DMS114 treated with DMSO at 0.1 percent for 48 hours (cell line): ENCODE measurements around the gene CEP170.
A peak's percentile ranks its signal among the peaks of the same experiment; 100 is the strongest.

Experiments
- DNase-seq: peaks from one replicate; lab custom pipeline; 2025; ENCODE audit not compliant: unreplicated experiment; lab: John Stamatoyannopoulos, UW

The CEP170 gene

DNA sequence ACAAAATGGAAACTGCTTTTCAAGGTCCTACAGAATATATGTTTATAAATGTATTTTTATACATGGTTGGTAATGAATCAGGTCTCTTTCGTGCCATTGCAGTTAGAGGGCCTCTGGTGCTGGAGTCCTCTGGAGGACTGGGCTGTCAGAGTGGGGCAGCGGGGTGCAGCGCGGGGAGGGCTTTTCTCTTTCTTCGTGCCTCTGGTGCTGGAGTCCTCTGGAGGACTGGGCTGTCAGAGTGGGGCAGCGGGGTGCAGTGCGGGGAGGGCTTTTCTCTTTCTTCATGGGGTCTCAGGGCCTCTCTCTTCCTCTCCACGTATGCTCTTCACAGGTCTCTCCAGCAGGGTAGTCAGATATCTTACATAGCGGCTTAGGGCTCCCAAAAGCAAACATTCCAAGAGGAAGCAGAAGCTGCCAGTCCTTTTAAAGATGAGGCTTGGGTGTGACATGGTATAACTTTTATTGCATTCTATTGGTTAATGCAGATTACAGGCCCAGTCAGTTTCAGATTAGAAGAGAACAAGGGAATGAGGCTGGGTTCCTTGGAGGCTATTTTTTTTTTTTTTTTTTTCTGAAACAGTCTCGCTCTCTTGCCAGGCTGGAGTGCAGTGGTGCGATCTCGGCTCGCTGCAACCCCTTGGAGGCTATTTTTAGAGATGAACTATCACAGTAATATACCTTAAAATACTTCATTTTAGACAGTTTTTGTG is 13.8 kb upstream of the CEP170 start:
- no peak for DNase-seq

DNA sequence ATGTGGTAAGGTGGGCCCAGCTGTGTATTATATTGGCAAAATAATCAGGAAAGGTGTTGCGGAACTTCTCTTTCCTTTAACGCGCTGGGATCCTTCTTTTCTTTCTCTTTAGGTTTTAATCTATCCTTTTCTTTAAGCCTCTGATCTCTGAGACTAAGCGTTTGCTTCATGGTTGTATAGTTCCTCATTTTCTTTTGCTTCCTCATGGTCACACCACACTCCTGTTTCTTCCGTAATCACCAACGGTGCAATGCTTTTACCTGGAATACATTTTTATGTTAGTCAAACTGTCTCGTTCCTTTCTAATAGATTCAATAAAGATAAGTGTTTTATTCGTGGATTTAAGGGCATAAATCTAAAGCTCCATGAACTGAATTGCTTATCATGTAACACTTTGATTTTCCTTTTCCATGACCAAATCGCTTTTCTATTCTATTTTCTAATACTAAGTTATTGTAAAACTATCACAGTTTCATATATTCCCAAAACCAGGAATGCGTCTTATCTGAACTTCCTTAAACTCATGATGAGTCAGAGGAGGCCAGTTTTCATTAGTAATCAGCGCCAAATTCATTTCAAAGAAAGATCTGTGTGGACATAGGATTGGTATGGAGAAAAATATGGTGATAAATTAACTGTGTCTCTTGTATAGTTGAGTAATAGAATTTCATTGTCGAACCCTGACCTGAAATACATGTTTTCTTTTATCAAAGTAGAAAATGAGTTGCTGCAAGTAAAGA is 13.0 kb upstream of the CEP170 start:
- DNase-seq: no peak

- DNase-seq: no peak
Measured at GRCh38 chr1:243267471-243267880, 12.4 kb upstream of the CEP170 start.

- DNase-seq: no peak
Measured at GRCh38 chr1:243266231-243266630, 11.2 kb upstream of the CEP170 start.

GRCh38 chr1:243264717-243265116 is 9.6 kb upstream of the CEP170 start:
- DNase-seq: no peak

- no peak for DNase-seq
Measured at GRCh38 chr1:243261390-243261789, 6.3 kb upstream of the CEP170 start.

DNA sequence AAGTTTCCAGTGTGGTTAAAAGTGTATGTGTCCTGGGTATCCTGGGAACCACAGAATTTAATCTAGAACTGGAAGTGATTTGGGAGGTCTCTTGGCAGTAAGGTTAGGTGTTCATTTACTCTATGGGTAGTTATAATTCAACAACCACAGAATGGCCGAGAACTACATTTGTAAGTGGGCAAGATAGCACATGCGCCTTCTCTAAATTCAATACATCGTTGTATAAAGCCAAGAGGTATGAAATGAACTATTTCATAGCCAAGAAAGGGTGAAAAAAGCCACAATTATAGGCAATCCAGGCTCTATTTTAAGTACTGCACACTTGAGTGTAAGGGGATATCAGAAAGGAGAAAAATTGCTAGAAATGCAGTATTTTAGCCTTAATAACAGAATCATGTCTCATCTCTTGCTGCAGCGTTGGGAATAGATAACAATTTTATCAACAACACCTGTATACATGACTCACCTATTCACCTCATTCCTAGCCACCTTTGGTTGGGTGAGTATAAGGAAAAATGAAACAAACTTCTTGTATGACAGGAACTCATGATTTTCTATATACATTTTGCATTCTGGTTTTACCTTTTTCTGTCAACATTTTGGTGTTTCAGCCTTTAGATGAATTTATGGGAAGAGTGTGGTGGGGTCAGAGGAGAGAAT is 5.3 kb upstream of the CEP170 start:
- DNase-seq: no peak

GRCh38 chr1:243258731-243259130 is 3.6 kb upstream of the CEP170 start:
- no peak for DNase-seq

GRCh38 chr1:243257189-243257588 is 2.1 kb upstream of the CEP170 start:
- no peak for DNase-seq

DNA sequence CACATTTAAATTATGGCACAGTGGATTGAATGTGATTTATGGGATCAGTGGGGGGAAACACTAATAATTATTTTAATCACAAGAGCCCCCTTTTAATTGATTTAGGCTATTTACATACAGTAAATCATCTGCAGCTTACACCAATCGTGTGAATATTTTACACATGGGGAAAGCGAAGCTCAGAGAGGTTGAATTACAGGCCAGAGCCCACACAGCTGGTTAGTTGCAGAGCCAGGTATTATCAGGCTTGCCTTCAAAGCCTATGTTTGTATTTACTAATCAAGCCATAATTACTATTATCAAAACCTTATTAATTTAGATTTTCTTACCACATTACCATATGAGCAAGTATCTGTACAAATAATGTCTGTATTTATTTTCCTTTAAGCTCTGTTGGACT is 1.5 kb upstream of the CEP170 start:
- no peak for DNase-seq

GRCh38 chr1:243255791-243256512 is 871 bp upstream of the CEP170 start, which contains the start of gene SDCCAG8:
TSS of gene SDCCAG8 (plus strand) at chr1:243256041. CDS start at chr1:243256174, 133 bp downstream.
- DNase-seq: peak; percentile 99

- DNase-seq: peak; percentile 12
Measured at GRCh38 chr1:243254233-243254926, 701 bp downstream of the CEP170 start.

GRCh38 chr1:243253926-243254232 is 1.2 kb downstream of the CEP170 start:
- peak; percentile 20 for DNase-seq

DNA sequence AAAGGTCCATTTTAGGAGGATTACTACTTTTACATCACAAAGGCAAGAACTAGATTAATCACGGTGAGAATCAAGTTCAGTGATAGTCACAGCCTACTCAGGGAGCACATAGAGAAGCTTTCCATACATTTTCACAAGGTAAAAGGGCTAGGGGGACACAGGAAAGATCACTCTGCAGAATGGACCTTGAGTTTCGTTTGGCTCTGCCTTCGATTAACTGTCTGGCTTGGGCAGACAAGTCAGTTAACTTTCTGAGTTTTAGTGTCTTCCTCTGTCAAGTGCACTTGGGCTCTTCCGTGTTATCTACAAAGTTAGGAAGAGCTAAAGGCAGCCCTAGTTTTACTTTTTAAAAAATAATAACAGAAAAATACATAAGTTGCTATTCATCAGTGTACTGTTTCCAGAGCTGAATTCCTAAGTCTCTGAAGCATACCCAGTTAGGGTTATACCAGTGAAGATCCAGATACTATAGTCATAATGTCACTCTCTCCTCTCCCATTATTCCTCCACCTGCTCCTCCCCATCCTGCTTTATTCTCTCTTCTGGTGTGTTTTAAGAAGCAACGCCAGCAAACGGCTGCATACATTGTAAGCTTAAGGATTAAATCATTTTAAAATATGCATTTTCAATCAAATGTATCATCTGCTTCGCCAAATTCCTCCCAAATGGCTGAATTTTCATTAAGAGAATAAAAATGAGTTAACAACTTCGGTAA is 1.7 kb downstream of the CEP170 start:
- no peak for DNase-seq

DNA sequence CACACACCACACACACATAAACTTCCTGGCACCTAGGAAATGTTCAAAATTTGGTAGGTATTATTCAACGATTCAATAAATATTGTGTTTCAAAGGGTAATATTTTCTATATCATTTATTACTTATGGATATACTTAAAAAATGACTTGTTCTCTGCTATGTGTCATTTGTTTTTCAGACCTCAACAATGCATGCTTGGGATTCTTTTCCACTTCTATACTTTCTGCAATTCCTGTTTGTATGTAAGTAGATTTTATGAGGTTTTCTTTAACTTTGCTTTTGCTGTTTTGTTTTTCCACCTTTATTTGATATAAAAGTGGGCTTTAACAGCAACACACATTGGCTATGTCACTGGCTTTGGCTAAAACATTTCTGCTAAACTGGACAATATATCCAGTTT is 3.5 kb downstream of the CEP170 start:
- DNase-seq: no peak

- no peak for DNase-seq
Measured at GRCh38 chr1:243250102-243250501, 5.0 kb downstream of the CEP170 start.

DNA sequence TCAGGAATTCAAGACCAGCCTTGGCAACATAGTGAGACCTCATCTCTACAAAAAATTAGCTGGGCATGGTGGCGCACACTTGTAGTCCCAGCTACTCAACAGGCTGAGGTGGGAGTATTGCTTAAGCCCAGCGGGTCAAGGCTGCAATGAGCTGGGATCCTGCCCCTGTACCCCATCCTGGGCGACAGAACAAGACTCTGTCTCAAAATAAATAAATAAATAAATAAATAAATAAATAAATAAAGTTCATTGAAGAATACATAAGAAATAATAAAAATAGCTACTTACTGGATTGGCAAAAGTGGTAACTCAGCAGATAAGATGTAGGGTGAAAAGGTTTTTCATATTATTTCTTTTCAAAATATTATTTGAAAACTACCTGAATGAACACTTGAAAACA is 5.9 kb downstream of the CEP170 start:
- DNase-seq: no peak

DNA sequence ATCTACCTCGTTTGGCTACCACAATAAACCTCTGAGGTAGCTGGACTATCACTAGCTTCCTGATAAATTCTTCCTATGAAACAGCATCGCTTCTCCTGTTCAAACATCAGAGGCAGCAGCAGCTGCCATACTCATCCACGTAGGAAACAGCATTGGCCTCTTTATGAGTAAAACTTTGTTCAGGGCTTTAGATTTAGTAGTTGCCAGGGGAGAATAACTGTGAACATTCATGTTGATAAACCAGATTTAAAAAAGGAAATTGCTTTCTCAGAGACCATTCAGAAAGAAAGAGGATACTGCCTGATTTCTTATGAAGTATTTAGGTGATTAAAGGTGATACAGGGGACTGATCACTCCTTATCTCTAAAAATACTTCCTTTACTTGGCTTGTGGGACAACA is 7.2 kb downstream of the CEP170 start:
- no peak for DNase-seq

GRCh38 chr1:243246916-243247315 is 8.2 kb downstream of the CEP170 start:
- DNase-seq: no peak

- no peak for DNase-seq
Measured at GRCh38 chr1:243244432-243244841, 10.6 kb downstream of the CEP170 start.
